Stimulated activated naive CD4-positive, alpha-beta T cell treated with Interleukin-2 at 50 U/mL for 16 hours (primary cell): ENCODE measurements around the gene NF2.

ENCODE experiments used
- DNase-seq: peaks from one replicate; lab custom pipeline; 2025; lab: John Stamatoyannopoulos, UW

Gene NF2

GRCh38 chr22:29702931-29703501, 99.6 kb downstream of the NF2 start:
- no peak for DNase-seq

GRCh38 chr22:29703569-29704195, 100.2 kb downstream of the NF2 start:
- DNase-seq = no peak

GRCh38 chr22:29704528-29705285, 101.3 kb downstream of the NF2 start:
- no peak for DNase-seq

- DNase-seq = no peak
These were observed 102.2 kb downstream of the NF2 start for GRCh38 chr22:29705651-29706050.

GRCh38 chr22:29706486-29706885, 103.1 kb downstream of the NF2 start:
- DNase-seq = no peak

- no peak for DNase-seq
These were observed 103.6 kb downstream of the NF2 start for GRCh38 chr22:29707010-29707409.

GRCh38 chr22:29707471-29707870, 104.0 kb downstream of the NF2 start:
- no peak for DNase-seq

- DNase-seq = no peak
These were observed 106.8 kb downstream of the NF2 start for GRCh38 chr22:29710193-29710592.

- no peak for DNase-seq
These were observed 107.6 kb downstream of the NF2 start for GRCh38 chr22:29710922-29711593.

- no peak for DNase-seq
These were observed 108.7 kb downstream of the NF2 start for GRCh38 chr22:29712119-29712518.

- DNase-seq = no peak
These were observed 109.8 kb downstream of the NF2 start for GRCh38 chr22:29713156-29713727.

- DNase-seq = no peak
These were observed 111.8 kb downstream of the NF2 start for GRCh38 chr22:29715240-29715639.

- DNase-seq = no peak
These were observed 112.3 kb downstream of the NF2 start for GRCh38 chr22:29715705-29716104.

GRCh38 chr22:29716814-29717545, 113.5 kb downstream of the NF2 start:
- DNase-seq = peak; percentile 13

GRCh38 chr22:29717789-29718188, 114.4 kb downstream of the NF2 start:
- DNase-seq = no peak

GRCh38 chr22:29718949-29719898, 115.8 kb downstream of the NF2 start:
- DNase-seq = no peak

GRCh38 chr22:29719899-29720645, 116.6 kb downstream of the NF2 start, which contains the start of gene CABP7:
Gene CABP7, plus strand, starts transcription at chr22:29720003. Its CDS starts 422 bp downstream, at chr22:29720425.
- DNase-seq = no peak

- DNase-seq = no peak
These were observed 117.4 kb downstream of the NF2 start for GRCh38 chr22:29720811-29721323.

- no peak for DNase-seq
These were observed 118.7 kb downstream of the NF2 start for GRCh38 chr22:29722151-29722550.

GRCh38 chr22:29722587-29722986, 119.2 kb downstream of the NF2 start:
- no peak for DNase-seq
